Kidney (tissue), 14 donors: Measurements from ENCODE around the gene TGFBR1. TPM values are rescaled to one million over a fixed set of nuclear protein-coding genes. Genes with fewer than 3 reads are reported as not detected.

Source experiments
- DNase-seq, 5 donors: peaks; one replicate each; pipeline ENCODE4 v3.0.0-alpha.2; 2013 to 2020
- FAIRE-seq: peaks from 2 replicates; lab custom pipeline; 2012; peaks lifted over from hg19 to GRCh38; lab: Jason Lieb, UNC
- H3K27ac ChIP-seq, 2 donors: one replicate each; pipeline ENCODE4 v1.7.0; 2013; ENCODE audit warnings: low read depth in 2 of 2, low read length in 2 of 2, inconsistent platforms in 1 of 2
- H3K27me3 ChIP-seq: one replicate; pipeline ENCODE4 v1.7.1; 2013; ENCODE audit warnings: low read length, inconsistent platforms; ENCODE audit not compliant: control insufficient read depth, insufficient read depth
- H3K36me3 ChIP-seq, 3 donors: one replicate each; pipeline versions ENCODE4 v1.7.0 to v1.7.1; 2013; ENCODE audit warnings: low read length in 3 of 3, control low read depth in 1 of 3, inconsistent platforms in 1 of 3; ENCODE audit not compliant: insufficient read depth in 3 of 3, control insufficient read depth in 2 of 3
- H3K4me1 ChIP-seq, 3 donors: one replicate each; pipeline versions ENCODE4 v1.7.0 to v1.7.1; 2013; ENCODE audit warnings: low read length in 3 of 3, inconsistent platforms in 1 of 3, low read depth in 1 of 3; ENCODE audit not compliant: control insufficient read depth in 2 of 3, insufficient read depth in 2 of 3
- H3K4me3 ChIP-seq, 3 donors: one replicate each; pipeline versions ENCODE4 v1.7.0 to v1.8.1; 2013; ENCODE audit warnings: low read length in 3 of 3, control low read depth in 1 of 3, inconsistent platforms in 1 of 3
- H3K9ac ChIP-seq, 3 donors: one replicate each; pipeline versions ENCODE4 v1.7.0 to v1.7.1; 2013; ENCODE audit warnings: low read length in 3 of 3, control low read depth in 1 of 3, inconsistent platforms in 1 of 3
- H3K9me3 ChIP-seq, 3 donors: one replicate each; pipeline versions ENCODE4 v1.7.0 to v1.7.1; 2013; ENCODE audit warnings: low read length in 3 of 3, control low read depth in 1 of 3, inconsistent platforms in 1 of 3; ENCODE audit not compliant: control insufficient read depth in 2 of 3, insufficient read depth in 1 of 3
- intact Hi-C: fragments of 100-400 bp; cut with DNase I; formaldehyde crosslinking; loops from one replicate; pipeline ENCODE4 v1.11.1; 2022
- polyA plus RNA-seq: library from polyadenylated mRNA; stranded (reverse); fragments of 350-450 nt; fragmentation: Illumina TruSeq; extraction: RNeasy Lipid Tissue Mini Kit (QIAGEN cat#74804); gene quantifications from one replicate; pipeline ENCODE4 v1.2.3, GENCODE V29; 2014; ENCODE audit warnings: low read depth, low replicate concordance; ENCODE audit not compliant: insufficient read depth
- total RNA-seq: library from RNA; stranded (reverse); fragmentation: NEBNext Ultra II Directional; extraction: Animal tissue kit (Norgen Biotek cat#: 25700); gene quantifications from one replicate; pipeline ENCODE4 v1.2.1, GENCODE V29; 2021
- TF ChIP-seq, protein P1 (sequence below): IDR thresholded peaks from 3 replicates; pipeline ENCODE4 v1.5.1; 2012; ENCODE audit warnings: mild to moderate bottlenecking, moderate library complexity, borderline replicate concordance; ENCODE audit not compliant: insufficient read depth; ENCODE audit errors: extremely low read depth
- donor health status: control.
- donor health status: control.
- donor health status: control.
- donor health status: control.
- donor health status: control.
- donor health status: DM: yes; HTN: yes; CAD: no.
- donor health status: Normal renal cell carcinoma (clear cell type).

Gene TGFBR1
- total and polyA plus RNA-seq, 2 donors from 2014 or later: 7.9 to 50.8 TPM

DNA sequence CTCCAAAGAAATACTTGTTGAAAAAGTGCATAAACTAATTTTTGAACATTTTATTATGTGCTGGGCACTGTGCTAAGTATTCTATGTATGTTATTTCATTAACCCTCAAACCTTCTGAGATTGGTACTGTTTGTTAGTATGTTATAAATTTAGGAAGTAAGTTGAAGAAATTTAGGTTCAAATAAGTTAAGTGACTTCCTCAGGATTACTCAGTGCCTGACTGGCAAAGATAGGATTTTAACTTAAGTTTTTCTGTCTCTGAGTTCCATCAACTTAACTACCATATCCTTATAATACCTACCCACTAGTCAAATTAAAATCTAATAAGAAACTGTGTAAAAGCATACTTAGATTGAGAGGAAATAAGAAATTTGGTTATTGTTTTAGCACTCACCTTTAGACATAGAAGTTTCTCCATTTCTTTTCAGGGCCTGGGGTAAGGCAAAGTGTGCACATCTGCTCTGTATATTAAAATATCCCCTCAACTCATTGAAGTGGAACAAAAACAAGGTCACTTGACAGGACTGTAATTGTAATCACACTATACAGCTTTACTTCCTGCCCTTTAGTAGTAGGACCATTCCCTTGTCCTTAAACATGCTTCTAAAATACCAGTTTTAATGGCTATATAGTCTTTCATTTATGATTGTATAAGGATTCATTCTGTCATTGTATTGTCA is 15.2 kb downstream of the TGFBR1 start:
- intact Hi-C loops: no loop called here
- TF ChIP-seq, protein P1, sequence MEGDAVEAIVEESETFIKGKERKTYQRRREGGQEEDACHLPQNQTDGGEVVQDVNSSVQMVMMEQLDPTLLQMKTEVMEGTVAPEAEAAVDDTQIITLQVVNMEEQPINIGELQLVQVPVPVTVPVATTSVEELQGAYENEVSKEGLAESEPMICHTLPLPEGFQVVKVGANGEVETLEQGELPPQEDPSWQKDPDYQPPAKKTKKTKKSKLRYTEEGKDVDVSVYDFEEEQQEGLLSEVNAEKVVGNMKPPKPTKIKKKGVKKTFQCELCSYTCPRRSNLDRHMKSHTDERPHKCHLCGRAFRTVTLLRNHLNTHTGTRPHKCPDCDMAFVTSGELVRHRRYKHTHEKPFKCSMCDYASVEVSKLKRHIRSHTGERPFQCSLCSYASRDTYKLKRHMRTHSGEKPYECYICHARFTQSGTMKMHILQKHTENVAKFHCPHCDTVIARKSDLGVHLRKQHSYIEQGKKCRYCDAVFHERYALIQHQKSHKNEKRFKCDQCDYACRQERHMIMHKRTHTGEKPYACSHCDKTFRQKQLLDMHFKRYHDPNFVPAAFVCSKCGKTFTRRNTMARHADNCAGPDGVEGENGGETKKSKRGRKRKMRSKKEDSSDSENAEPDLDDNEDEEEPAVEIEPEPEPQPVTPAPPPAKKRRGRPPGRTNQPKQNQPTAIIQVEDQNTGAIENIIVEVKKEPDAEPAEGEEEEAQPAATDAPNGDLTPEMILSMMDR: no peak
- FAIRE-seq (no peak), DNase-seq (no peak)
- Histone ChIP-seq H3K4me3 (no peak overlapping the region), H3K27me3 (no peaks in the 10 kb centered on the region), H3K9me3 (no peaks in the 10 kb centered on the region), H3K4me1 (peaks cover 0 to 10% (median 0%) of the 10 kb centered on the region in 3 donors), H3K27ac (no peak overlapping the region), H3K36me3 (no peaks in the 10 kb centered on the region), H3K9ac (no peak overlapping the region)

- H3K27ac ChIP-seq: no peak overlapping the region
- intact Hi-C loops: no loop called here
- no peak overlapping the region for H3K4me3 ChIP-seq
- no peak overlapping the region for H3K9ac ChIP-seq
- TF ChIP-seq, protein P1: no peak
- peaks cover 0 to 10% (median 0%) of the 10 kb centered on the region in 3 donors for H3K4me1 ChIP-seq
- H3K36me3 ChIP-seq: no peaks in the 10 kb centered on the region
- FAIRE-seq (no peak), DNase-seq (no peak)
- H3K9me3 ChIP-seq: no peaks in the 10 kb centered on the region
- no peaks in the 10 kb centered on the region for H3K27me3 ChIP-seq
Measured at GRCh38 chr9:99121604-99122003, 16.7 kb downstream of the TGFBR1 start.

- TF ChIP-seq, protein P1: no peak
- no peak overlapping the region for H3K27ac ChIP-seq
- FAIRE-seq (no peak), DNase-seq (no peak)
- peaks cover 0 to 4% (median 0%) of the 10 kb centered on the region in 3 donors for H3K4me1 ChIP-seq
- no peaks in the 10 kb centered on the region for H3K36me3 ChIP-seq
- no peak overlapping the region for H3K9ac ChIP-seq
- no peaks in the 10 kb centered on the region for H3K27me3 ChIP-seq
- intact Hi-C loops: no loop called here
- H3K9me3 ChIP-seq: no peaks in the 10 kb centered on the region
- no peak overlapping the region for H3K4me3 ChIP-seq
Measured at GRCh38 chr9:99124534-99125255, 19.8 kb downstream of the TGFBR1 start.
